ENCODE measurements around the gene FNDC3A. TPM values are rescaled to one million over a fixed set of nuclear protein-coding genes. Genes with fewer than 3 reads are reported as not detected.

Gene FNDC3A
- polyA plus RNA-seq, 1 of the 3 experiments (the other 2 are of a cell fraction), result 27.7 TPM

DNA sequence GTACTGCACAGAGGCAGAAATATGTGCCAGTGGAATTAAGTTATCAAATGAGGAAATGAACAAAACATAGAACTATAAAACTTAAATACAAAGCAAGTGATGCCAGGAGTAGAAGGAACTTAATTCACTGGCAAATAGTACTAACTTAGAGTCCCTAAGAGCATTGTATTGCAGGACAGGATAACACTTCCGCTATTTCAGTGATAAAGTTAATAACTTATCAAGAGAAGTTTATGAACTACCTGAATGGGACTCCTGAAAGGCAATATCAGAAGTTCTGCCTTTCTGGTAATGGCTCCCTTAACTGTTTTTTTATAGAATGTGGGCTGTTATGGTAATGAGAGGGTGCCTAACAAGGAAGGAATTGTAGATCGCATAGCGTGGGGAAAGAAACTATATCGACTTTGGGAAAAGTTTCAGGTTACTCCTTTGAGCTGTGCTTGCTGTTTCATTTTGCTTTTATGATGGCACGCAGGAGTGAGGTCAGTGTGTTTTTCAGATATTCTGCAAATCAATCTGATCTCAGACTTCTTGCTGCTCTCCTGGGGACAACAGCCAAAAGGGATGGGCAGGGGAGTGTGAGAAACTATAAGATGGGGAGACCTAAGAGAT, 149.1 kb downstream of the FNDC3A start:
- peaks cover 19% of the 10 kb centered on the region; the same call in 1 of the 2 replicates for H4K20me1 ChIP-seq (ENCODE audit: insufficient read depth)
- TF ChIP-seq JUND (IDR thresholded peaks at IDR 0.05) (no peak), EZH2phosphoT487 (IDR thresholded peaks at IDR 0.05; ENCODE audit: borderline replicate concordance, low read depth) (no peak)
- peaks cover 17 to 31% of the 10 kb centered on the region in 2 experiments for H3K36me3 ChIP-seq (replicated peaks in 1 of 2; ENCODE audit: control insufficient read depth in 1 of 2, insufficient read depth in 2 of 2, low read length in 1 of 2)
- H3K27me3 ChIP-seq (ENCODE audit: insufficient read depth), result no peaks in the 10 kb centered on the region
- WGBS (ENCODE audit: low lambda C conversion rate), result 91% methylated on average over 5 of the region's 5 CpGs
- H2AFZ ChIP-seq (ENCODE audit: low read depth), result no peak overlapping the region
- H3K4me2 ChIP-seq, result no peak overlapping the region
- POLR2A ChIA-PET, result no interaction called here
- peak overlapping the region in 1 of 2 experiments; percentile 1; a peak in 1 of 4 replicates for H3K27ac ChIP-seq (ENCODE audit: low read depth in 2 of 2, low read length in 1 of 2)
- peaks cover 71% of the 10 kb centered on the region; the same call in 1 of the 2 replicates for H3K79me2 ChIP-seq (ENCODE audit: insufficient read depth)
- H3K9ac ChIP-seq, result no peak overlapping the region
- H3F3A ChIP-seq (replicated peaks; ENCODE audit: insufficient read depth), result peaks cover 6% of the 10 kb centered on the region
- no peak for DNase-seq
- no peak overlapping the region for H3K4me3 ChIP-seq (ENCODE audit: low read depth in 2 of 2, low read length in 1 of 2)
- CTCF ChIA-PET, result interaction anchor here (0.6 to 1.0 kb wide), 2 partner anchors 12 to 48 kb away, joined by 3 to 4 read pairs; no protein-coding TSS in a partner anchor
- no peaks in the 10 kb centered on the region for H3K9me3 ChIP-seq
- H3K9me2 ChIP-seq, result no peaks in the 10 kb centered on the region
- H3K4me1 ChIP-seq (ENCODE audit: control insufficient read depth in 1 of 2, insufficient read depth in 2 of 2, low read depth in 1 of 2, low read length in 1 of 2), result no peaks in the 10 kb centered on the region

DNA sequence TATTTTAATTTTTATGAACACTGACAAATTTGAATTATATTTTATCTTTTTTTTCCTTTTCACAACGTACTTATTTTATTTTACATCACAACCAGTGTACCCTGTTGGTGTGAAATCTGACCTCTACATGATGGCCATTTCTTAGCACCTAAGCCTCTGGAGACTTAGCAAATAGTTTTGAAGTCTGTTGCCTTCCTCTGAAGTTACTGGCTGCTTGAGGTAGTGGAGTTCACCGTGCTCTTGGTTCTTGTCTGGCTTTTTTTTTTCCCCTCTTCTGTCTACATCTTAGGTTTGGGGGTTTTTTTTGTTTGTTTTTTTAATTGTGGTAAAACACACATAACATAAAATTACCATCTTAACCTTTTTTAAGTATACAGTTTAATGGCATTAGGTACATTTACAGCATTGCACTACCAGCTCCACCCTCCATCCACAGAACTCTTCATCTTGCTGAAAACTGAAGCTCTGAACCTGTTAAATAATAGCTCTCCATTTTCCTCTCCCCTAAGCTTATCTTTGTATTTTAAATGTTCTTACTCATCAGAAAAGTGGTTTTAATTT, 150.3 kb downstream of the FNDC3A start:
- Histone ChIP-seq H3K27ac (ENCODE audit: low read depth in 2 of 2, low read length in 1 of 2) (peak overlapping the region in 1 of 2 experiments; percentile 1; a peak in 1 of 4 replicates), H3K4me2 (no peak overlapping the region), H3K36me3 (replicated peaks in 1 of 2; ENCODE audit: control insufficient read depth in 1 of 2, insufficient read depth in 2 of 2, low read length in 1 of 2) (peaks cover 23 to 34% of the 10 kb centered on the region in 2 experiments), H3K4me3 (ENCODE audit: low read depth in 2 of 2, low read length in 1 of 2) (no peak overlapping the region), H3K9me2 (no peaks in the 10 kb centered on the region), H3K9ac (no peak overlapping the region), H3K27me3 (ENCODE audit: insufficient read depth) (no peaks in the 10 kb centered on the region), H2AFZ (ENCODE audit: low read depth) (no peak overlapping the region), H3F3A (replicated peaks; ENCODE audit: insufficient read depth) (peaks cover 6% of the 10 kb centered on the region), H4K20me1 (ENCODE audit: insufficient read depth) (peaks cover 19% of the 10 kb centered on the region; the same call in 1 of the 2 replicates), H3K9me3 (no peaks in the 10 kb centered on the region), H3K79me2 (ENCODE audit: insufficient read depth) (peaks cover 69% of the 10 kb centered on the region; the same call in 1 of the 2 replicates), H3K4me1 (ENCODE audit: control insufficient read depth in 1 of 2, insufficient read depth in 2 of 2, low read depth in 1 of 2, low read length in 1 of 2) (no peaks in the 10 kb centered on the region)
- no peak for DNase-seq
- CTCF ChIA-PET, result interaction anchor here (1.0 kb wide), 1 partner anchor 13 kb away, joined by 3 read pairs; no protein-coding TSS in a partner anchor
- TF ChIP-seq TEAD4 (IDR thresholded peaks at IDR 0.05; ENCODE audit: borderline replicate concordance, insufficient read depth), result no peak
- TF ChIP-seq SMC3 (IDR thresholded peaks at IDR 0.05; ENCODE audit: low read depth, low read length), result no peak
- TF ChIP-seq YY1 (IDR thresholded peaks at IDR 0.05; ENCODE audit: low read depth), result no peak
- POLR2A ChIA-PET, result no interaction called here
- 91% methylated on average over 2 of the region's 2 CpGs for WGBS (ENCODE audit: low lambda C conversion rate)

DNA sequence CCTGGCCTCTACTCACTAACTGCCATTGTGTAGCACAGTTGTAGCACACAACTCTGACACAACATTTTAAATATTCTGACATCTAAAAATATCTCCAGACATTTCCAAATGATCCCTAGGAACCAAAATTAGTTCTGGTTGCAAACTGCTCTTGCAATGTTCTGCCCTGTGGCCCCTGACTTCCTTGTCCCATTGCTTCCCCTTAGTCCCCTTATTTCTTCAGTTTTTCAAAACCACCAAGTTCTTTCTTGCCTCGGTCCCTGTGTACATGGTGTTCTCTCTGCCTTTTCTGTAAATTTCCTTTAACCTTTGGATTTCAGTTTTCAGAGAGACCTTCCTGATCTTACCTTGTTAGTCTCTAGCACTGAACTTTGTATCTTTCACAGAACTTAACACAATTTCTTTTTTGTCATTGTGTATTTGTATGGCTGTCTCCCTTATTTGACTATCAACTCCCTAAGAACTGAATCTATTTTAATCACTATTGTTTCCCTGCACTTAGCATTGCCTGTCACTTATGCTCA, 156.8 kb downstream of the FNDC3A start:
- CTCF ChIA-PET, result no interaction called here
- H3K36me3 ChIP-seq (replicated peaks in 1 of 2; ENCODE audit: control insufficient read depth in 1 of 2, insufficient read depth in 2 of 2, low read length in 1 of 2), result peaks cover 62 to 84% of the 10 kb centered on the region in 2 experiments
- TF ChIP-seq MXI1 (IDR thresholded peaks at IDR 0.05; ENCODE audit: low read depth, low read length) (no peak), TAF1 (IDR thresholded peaks at IDR 0.05; ENCODE audit: borderline replicate concordance, low read depth, low read length) (no peak)
- TF ChIP-seq, protein P1, sequence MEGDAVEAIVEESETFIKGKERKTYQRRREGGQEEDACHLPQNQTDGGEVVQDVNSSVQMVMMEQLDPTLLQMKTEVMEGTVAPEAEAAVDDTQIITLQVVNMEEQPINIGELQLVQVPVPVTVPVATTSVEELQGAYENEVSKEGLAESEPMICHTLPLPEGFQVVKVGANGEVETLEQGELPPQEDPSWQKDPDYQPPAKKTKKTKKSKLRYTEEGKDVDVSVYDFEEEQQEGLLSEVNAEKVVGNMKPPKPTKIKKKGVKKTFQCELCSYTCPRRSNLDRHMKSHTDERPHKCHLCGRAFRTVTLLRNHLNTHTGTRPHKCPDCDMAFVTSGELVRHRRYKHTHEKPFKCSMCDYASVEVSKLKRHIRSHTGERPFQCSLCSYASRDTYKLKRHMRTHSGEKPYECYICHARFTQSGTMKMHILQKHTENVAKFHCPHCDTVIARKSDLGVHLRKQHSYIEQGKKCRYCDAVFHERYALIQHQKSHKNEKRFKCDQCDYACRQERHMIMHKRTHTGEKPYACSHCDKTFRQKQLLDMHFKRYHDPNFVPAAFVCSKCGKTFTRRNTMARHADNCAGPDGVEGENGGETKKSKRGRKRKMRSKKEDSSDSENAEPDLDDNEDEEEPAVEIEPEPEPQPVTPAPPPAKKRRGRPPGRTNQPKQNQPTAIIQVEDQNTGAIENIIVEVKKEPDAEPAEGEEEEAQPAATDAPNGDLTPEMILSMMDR (IDR thresholded peaks at IDR 0.05), result no peak

More for the DNA sequence above, 156.8 kb downstream of the FNDC3A start:
- POLR2A ChIA-PET, result no interaction called here
- H3K9me3 ChIP-seq, result no peaks in the 10 kb centered on the region
- H3K4me3 ChIP-seq (ENCODE audit: low read depth in 2 of 2, low read length in 1 of 2), result no peak overlapping the region
- no peak overlapping the region for H3K27ac ChIP-seq (ENCODE audit: low read depth in 2 of 2, low read length in 1 of 2)
- H4K20me1 ChIP-seq (ENCODE audit: insufficient read depth), result peaks cover 10% of the 10 kb centered on the region; the same call in 1 of the 2 replicates
- peaks cover 16% of the 10 kb centered on the region for H3F3A ChIP-seq (replicated peaks; ENCODE audit: insufficient read depth)
- H3K27me3 ChIP-seq (ENCODE audit: insufficient read depth), result no peaks in the 10 kb centered on the region
- no peak overlapping the region for H2AFZ ChIP-seq (ENCODE audit: low read depth)
- H3K4me1 ChIP-seq (ENCODE audit: control insufficient read depth in 1 of 2, insufficient read depth in 2 of 2, low read depth in 1 of 2, low read length in 1 of 2), result no peaks in the 10 kb centered on the region
- peaks cover 66% of the 10 kb centered on the region for H3K79me2 ChIP-seq (ENCODE audit: insufficient read depth)
- 96% methylated on average over 1 of the region's 1 CpG for WGBS (ENCODE audit: low lambda C conversion rate)
- no peak overlapping the region for H3K4me2 ChIP-seq
- H3K9ac ChIP-seq, result no peak overlapping the region
- H3K9me2 ChIP-seq, result no peaks in the 10 kb centered on the region
- DNase-seq, result no peak

All from SK-N-SH (cell line).